GM18508 (cell line): Measurements from ENCODE around the gene ATP11A.

Source experiments
- ATAC-seq: cut with Tn5 transposase; IDR thresholded peaks from one replicate; pipeline ENCODE4 v1.9.1; 2021; ENCODE audit warnings: moderate number of reproducible peaks; ENCODE audit not compliant: insufficient read depth, unreplicated experiment

The ATP11A gene

GRCh38 chr13:112908342-112908741 lies 218.5 kb downstream of the ATP11A start:
- ATAC-seq: no peak

- ATAC-seq: no peak
These were observed 220.2 kb downstream of the ATP11A start for GRCh38 chr13:112910016-112910415.

GRCh38 chr13:112910616-112911280 lies 220.9 kb downstream of the ATP11A start:
- ATAC-seq: no peak

DNA sequence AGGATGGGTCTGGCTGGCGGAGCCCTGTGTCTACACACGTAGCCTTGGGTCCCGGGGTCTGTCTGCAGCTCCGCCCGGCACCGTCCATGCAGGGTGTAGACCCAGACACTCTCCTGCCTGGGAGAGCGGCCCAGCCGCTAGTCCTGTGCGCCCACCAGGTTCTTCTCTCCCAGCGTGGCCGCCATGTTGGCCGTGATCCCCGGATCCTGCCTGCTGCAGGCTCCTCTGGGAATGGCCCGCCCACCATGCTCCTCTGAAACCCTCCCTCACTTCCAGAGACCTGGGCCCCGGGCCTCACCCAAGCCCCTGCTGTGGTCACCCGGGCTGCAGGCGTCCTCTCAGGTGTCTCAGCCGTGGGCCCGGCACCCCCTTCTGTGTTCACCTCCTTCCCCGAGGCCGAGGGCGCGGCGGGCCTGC lies 221.5 kb downstream of the ATP11A start:
- ATAC-seq: no peak

- no peak for ATAC-seq
These were observed 222.0 kb downstream of the ATP11A start for GRCh38 chr13:112911883-112912282.

- no peak for ATAC-seq
These were observed 223.0 kb downstream of the ATP11A start for GRCh38 chr13:112912726-112913440.

GRCh38 chr13:112916296-112916695 lies 226.5 kb downstream of the ATP11A start:
- ATAC-seq: no peak

DNA sequence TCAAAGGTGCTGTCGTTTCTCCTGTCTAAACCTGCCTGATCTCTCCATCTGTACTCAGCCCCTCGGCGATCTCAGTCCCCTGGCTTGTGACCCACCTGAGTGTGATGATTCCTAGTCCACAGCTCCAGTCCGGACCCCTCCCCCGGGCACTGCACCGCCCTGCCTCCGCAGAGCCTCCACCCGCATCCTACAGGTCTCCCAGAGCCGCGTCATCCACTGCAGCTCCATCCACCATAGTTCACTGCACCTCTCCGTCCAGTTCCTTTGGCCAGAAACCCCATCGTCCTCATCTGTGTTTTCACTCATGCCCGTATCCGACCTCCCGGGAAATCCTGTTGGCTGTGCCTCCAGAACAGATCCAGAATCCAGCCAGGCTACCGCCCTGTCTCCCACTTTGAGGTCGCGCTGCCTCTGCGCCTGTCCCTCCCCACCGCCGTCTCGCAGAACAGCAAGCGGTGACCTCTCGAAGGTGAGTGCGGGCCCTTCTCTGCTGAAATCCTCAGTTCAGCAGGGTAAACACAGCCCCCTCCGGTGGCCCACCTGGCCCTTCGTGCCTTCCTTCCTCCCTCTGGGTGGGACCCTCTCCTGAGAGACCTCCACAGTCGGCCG lies 227.3 kb downstream of the ATP11A start:
- ATAC-seq: no peak

GRCh38 chr13:112917737-112918136 lies 227.9 kb downstream of the ATP11A start:
- ATAC-seq: no peak

- no peak for ATAC-seq
These were observed 228.4 kb downstream of the ATP11A start for GRCh38 chr13:112918266-112918665.

GRCh38 chr13:112918746-112919145 lies 228.9 kb downstream of the ATP11A start:
- ATAC-seq: no peak

- ATAC-seq: no peak
These were observed 234.1 kb downstream of the ATP11A start for GRCh38 chr13:112923962-112924361.

- ATAC-seq: no peak
These were observed 234.5 kb downstream of the ATP11A start for GRCh38 chr13:112924365-112924764.

- ATAC-seq: no peak
These were observed 236.2 kb downstream of the ATP11A start for GRCh38 chr13:112926003-112926402.

- ATAC-seq: no peak
These were observed 237.2 kb downstream of the ATP11A start for GRCh38 chr13:112926993-112927392.

DNA sequence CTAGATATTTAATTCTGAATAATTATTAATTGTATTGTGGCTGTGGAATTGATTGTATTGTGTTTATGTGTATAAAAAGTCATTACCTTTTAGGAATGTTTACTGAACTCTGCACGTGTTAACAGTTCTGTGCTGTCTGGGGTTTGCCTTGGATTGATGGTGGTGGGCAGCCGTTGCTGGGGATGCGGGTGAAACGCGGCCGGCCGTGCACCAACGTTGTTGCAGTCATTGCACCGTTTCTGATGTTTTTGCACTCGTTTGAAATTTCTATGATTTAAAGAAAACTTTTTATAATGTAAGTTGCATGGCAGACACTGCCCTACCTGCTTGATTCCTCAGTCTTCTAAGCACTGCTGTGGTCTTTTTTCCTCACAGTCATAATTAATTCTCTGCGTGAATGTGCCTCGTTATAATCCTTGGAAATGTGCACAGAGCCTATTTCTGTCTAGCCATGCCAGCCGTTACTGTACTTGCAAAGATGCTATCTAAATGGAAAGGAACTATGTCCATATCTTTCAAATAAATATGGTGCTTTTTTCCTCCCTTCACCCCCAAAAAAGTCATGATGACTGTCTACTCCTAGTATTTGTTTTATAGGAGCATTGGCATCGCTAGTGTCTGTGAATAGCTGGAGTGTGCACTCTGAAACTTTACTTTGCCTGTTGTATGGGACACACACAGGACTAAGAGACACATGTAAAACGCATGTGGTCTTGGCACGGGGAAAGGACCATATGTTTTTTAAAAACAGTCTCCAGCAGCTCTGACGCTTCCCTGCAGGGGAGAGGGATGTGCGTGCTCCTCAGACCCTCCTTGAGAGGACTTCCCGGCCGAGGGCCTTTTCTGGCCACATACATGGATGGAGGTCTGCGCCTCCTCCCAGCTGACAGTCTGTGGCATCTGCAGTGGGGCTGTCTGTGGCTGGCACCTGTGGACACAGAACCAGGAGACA lies 238.5 kb downstream of the ATP11A start:
- ATAC-seq: no peak

- no peak for ATAC-seq
These were observed 239.3 kb downstream of the ATP11A start for GRCh38 chr13:112928972-112929782.

- ATAC-seq: no peak
These were observed 239.9 kb downstream of the ATP11A start for GRCh38 chr13:112929783-112930055.

GRCh38 chr13:112930192-112930591 lies 240.4 kb downstream of the ATP11A start:
- no peak for ATAC-seq
